Thyroid gland (tissue), 4 donors: ENCODE data around the gene UNC119. TPM values are rescaled to one million over a fixed set of nuclear protein-coding genes. Genes with fewer than 3 reads are reported as not detected.

Experiments
- DNase-seq, 2 donors: peaks; one replicate each; pipeline ENCODE4 v3.0.0-alpha.2; 2019
- H3K27ac ChIP-seq, 3 donors: fragments of 200-600 bp; sonication (generic); 1 replicate in 2 of 3; 2 replicates in 1 of 3; pipeline ENCODE4 v1.5.1; 2016 to 2019; ENCODE audit warnings: mild to moderate bottlenecking in 1 of 3, moderate library complexity in 1 of 3
- H3K27me3 ChIP-seq: fragments of 200-600 bp; sonication (generic); one replicate; pipeline ENCODE4 v1.5.1; 2019
- H3K36me3 ChIP-seq, 2 donors: fragments of 200-600 bp; sonication (generic); one replicate each; pipeline ENCODE4 v1.5.1; 2016 to 2019
- H3K4me1 ChIP-seq, 2 donors: fragments of 200-600 bp; sonication (generic); one replicate each; pipeline ENCODE4 v1.5.1; 2017 to 2019
- H3K4me3 ChIP-seq, 3 donors: fragments of 200-600 bp; sonication (generic); replicated peaks in 1 of 3; 1 replicate in 2 of 3; 2 replicates in 1 of 3; pipeline ENCODE4 v1.5.1; 2016; ENCODE audit warnings: mild to moderate bottlenecking in 1 of 3
- H3K9me3 ChIP-seq: fragments of 200-600 bp; sonication (generic); one replicate; pipeline ENCODE4 v1.5.1; 2017
- POLR2A ChIP-seq, 2 donors: fragments of 450-650 bp; IDR thresholded peaks; one replicate each; pipeline ENCODE4 v1.6.1; 2017; ENCODE audit warnings: antibody characterized with exemption in 2 of 2, mild to moderate bottlenecking in 2 of 2, moderate library complexity in 1 of 2
- WGBS, 2 donors: methylation state at CpG; one replicate each; pipeline ENCODE4 v1.1.5; 2017; 5-methylcytosine and 5-hydroxymethylcytosine counted together
- intact Hi-C: fragments of 100-400 bp; cut with DNase I; formaldehyde crosslinking; loops from one replicate; pipeline ENCODE4 v1.15.1; 2023
- total RNA-seq, 4 donors: library from RNA; depleted of rRNA; stranded (reverse); fragments of >200 nt; gene quantifications; one replicate each; pipeline ENCODE4 v1.2.3, GENCODE V29; 2016
- TF ChIP-seq, protein P1 (sequence below), 6 experiments: fragments of 200-600 bp in 3 of 6; fragments of 450-650 bp in 3 of 6; sonication (generic) in 3 of 6; IDR thresholded peaks; one replicate each; pipeline ENCODE4 v1.5.1; 2016 to 2019; ENCODE audit warnings: antibody characterized with exemption in 6 of 6, mild to moderate bottlenecking in 2 of 6, inconsistent platforms in 1 of 6, moderate library complexity in 1 of 6

The UNC119 gene
- total RNA-seq, 4 donors from 2014 or later, result 29.8 to 43.9 (median 36.0) TPM

DNA sequence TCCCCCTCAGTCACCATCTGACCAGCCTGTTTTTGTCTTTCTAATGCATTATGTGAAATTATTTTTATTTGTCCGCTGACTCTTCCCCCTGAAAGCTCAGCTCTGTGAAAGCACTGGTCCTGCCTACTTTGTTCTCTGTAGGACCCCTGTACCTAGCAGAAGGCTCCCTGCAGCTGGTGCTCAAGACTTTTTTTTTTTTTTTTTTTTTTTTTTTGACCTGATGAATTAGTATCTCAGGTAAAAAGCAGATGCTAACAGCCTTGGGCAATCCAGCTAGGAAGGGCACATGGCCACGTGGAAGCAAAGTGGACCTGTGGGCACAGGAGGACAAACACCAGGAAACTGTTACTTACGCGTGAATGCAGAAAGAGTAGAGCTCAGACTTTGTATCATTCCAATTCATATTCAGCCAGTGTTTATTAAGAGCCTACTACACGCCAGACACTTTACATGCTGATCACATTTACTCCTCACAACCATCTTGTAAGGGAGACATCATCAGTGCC lies 629 bp upstream of the UNC119 start:
- peaks cover 40 to 41% of the 10 kb centered on the region in 2 donors for H3K36me3 ChIP-seq
- H3K27ac ChIP-seq, result no peak overlapping the region
- no peaks in the 10 kb centered on the region for H3K9me3 ChIP-seq
- intact Hi-C loops, result no loop called here
- no peak for DNase-seq
- H3K27me3 ChIP-seq, result no peaks in the 10 kb centered on the region
- H3K4me1 ChIP-seq, result peaks cover 10 to 18% of the 10 kb centered on the region in 2 donors
- H3K4me3 ChIP-seq, result no peak overlapping the region
- no peak for TF ChIP-seq POLR2A (IDR thresholded peaks at IDR 0.05)
- TF ChIP-seq, protein P1, sequence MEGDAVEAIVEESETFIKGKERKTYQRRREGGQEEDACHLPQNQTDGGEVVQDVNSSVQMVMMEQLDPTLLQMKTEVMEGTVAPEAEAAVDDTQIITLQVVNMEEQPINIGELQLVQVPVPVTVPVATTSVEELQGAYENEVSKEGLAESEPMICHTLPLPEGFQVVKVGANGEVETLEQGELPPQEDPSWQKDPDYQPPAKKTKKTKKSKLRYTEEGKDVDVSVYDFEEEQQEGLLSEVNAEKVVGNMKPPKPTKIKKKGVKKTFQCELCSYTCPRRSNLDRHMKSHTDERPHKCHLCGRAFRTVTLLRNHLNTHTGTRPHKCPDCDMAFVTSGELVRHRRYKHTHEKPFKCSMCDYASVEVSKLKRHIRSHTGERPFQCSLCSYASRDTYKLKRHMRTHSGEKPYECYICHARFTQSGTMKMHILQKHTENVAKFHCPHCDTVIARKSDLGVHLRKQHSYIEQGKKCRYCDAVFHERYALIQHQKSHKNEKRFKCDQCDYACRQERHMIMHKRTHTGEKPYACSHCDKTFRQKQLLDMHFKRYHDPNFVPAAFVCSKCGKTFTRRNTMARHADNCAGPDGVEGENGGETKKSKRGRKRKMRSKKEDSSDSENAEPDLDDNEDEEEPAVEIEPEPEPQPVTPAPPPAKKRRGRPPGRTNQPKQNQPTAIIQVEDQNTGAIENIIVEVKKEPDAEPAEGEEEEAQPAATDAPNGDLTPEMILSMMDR (IDR thresholded peaks at IDR 0.05), result no peak
- WGBS, 2 donors, result 93 to 97% methylated on average over 5 of the region's 5 CpGs

DNA sequence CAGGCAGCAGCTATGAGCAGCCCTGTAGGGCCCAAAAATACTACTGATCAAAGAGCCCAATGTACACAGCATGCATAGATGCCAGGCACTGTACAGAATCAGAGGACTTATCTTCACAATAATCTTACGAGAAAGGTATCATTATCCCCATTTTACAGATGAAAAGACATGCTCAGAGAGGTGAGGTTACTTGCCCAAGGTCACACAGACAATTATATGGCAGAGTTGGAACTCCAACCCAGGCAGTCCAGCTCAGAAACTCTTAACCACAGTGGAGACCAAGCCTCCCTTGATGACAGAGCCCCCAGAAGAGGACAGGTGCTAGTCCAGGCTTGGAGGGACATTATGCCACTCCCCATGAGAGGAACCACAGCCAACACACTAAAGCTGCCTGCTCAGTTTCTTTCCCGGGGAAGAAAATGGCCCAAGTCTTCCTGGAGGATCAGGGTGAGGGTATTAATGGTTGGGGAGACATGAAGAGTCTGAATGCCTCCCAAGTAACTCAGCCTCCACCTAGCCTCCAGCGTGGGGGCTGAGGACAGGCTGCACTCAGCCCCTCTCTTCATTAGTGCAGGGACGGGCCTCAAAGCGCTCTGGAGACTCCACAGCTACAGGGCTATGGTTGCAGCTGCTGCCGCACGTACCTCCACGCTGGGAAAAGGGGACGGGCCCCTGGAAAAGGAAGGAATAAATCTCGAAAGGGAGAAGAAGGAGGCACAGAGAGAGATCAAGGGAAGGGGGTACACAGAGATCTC lies 826 bp downstream of the UNC119 start:
- TF ChIP-seq POLR2A (IDR thresholded peaks at IDR 0.05), result no peak
- TF ChIP-seq, protein P1 (IDR thresholded peaks at IDR 0.05), result no peak
- Histone ChIP-seq H3K36me3 (peaks cover 27 to 31% of the 10 kb centered on the region in 2 donors), H3K4me1 (peaks cover 10 to 18% of the 10 kb centered on the region in 2 donors), H3K27me3 (no peaks in the 10 kb centered on the region), H3K9me3 (no peaks in the 10 kb centered on the region), H3K27ac (no peak overlapping the region), H3K4me3 (peak overlapping the region in 2 of 3 donors; percentile 72 to 91)
- DNase-seq, result peak in 1 of 2 donors; percentile 19
- intact Hi-C loops, result no loop called here
- WGBS, 2 donors, result 18 to 21% methylated on average over 9 to 10 of the region's 10 CpGs

DNA sequence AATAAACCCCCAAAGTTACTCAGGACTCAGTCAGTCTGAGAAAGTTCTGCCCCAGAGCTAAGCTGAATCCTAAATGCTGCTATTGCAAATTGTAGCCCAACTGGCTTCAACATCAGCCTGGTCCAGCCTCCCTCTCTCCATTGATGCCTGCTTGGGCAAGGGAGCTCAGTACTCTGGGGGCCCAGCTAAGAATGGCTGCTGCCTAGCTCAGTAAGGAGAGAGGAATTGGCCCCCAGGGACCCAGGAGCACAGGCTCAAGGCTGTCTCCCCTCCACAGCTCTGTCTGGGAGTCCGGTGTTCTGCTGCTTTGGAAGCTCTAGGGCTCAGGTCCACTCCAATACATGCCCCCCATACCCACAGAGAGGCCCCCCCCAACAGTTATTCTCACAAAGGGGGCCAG lies 1.6 kb downstream of the UNC119 start:
- peaks cover 10 to 18% of the 10 kb centered on the region in 2 donors for H3K4me1 ChIP-seq
- no peak overlapping the region for H3K4me3 ChIP-seq
- H3K27ac ChIP-seq, result no peak overlapping the region
- TF ChIP-seq POLR2A (IDR thresholded peaks at IDR 0.05), result no peak
- TF ChIP-seq, protein P1 (IDR thresholded peaks at IDR 0.05), result no peak
- intact Hi-C loops, result no loop called here
- no peaks in the 10 kb centered on the region for H3K27me3 ChIP-seq
- H3K9me3 ChIP-seq, result no peaks in the 10 kb centered on the region
- DNase-seq, result no peak
- WGBS, 2 donors, result 83% methylated on average over 1 of the region's 1 CpG; no CpG with 5 or more reads in 1 of the 2 donors
- peaks cover 20 to 23% of the 10 kb centered on the region in 2 donors for H3K36me3 ChIP-seq

DNA sequence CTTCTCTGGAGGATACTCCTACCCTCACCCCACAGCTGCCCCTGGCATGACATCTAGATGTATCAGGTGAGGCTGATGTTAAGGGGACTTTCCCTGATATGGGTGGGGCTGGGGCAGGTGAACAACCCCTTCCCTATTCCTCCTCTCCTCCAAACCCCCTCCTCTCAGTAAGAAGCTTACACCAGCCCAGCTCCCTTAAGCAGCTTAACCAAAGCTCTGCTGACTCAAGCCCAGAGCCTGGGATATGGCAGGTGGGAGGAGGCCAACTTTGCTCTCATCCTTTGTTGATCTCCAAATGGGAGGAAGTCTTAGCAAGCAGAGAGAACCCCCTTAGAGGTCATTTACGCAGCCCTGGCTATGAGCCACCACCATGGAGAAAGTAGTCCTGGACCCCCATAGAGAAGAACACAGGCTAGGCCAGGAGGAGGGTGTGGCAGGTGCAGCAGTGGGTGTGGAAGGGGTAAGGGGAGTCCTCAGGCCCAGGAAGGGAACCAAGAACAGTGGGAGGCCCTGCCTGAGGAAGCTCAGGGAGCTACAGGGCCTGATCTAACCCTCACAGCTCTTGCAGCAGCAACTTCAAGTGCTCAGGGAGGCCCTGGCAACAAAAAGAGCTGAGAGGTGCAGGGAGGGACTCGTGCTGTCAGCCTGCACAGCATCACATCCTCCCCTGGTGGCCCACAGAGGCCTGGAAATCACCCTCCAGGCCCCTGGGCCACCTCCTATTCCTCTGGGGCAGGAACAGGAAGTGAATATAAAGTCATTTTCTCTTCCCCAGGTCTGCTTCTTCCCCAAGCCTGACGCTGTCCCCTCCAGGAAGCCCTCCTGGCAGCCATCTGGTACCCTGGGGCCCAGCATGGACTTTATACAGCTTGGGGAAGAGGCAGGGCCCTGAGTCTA lies 2.9 kb downstream of the UNC119 start:
- Histone ChIP-seq H3K27me3 (no peaks in the 10 kb centered on the region), H3K4me3 (no peak overlapping the region), H3K9me3 (no peaks in the 10 kb centered on the region), H3K36me3 (peaks cover 9 to 11% of the 10 kb centered on the region in 2 donors), H3K4me1 (peaks cover 10 to 18% of the 10 kb centered on the region in 2 donors), H3K27ac (no peak overlapping the region)
- TF ChIP-seq, protein P1 (IDR thresholded peaks at IDR 0.05), result no peak
- TF ChIP-seq POLR2A (IDR thresholded peaks at IDR 0.05), result no peak
- intact Hi-C loops, result no loop called here
- WGBS, 2 donors, result 81 to 84% methylated on average over 3 of the region's 3 CpGs
- DNase-seq, result no peak
